Measurements from ENCODE around the gene MUS81. TPM values are rescaled to one million over a fixed set of nuclear protein-coding genes. Genes with fewer than 3 reads are reported as not detected.

Gene MUS81
- total RNA-seq, result 10 to 100 TPM; 91.9 to 97.8 TPM
- polyA plus RNA-seq, result 10 to 100 TPM; 21.7 to 26.5 (median 24.5) TPM
- total RNA-seq, result 43.8 to 103 (median 78.1) reads per million in 6 experiments

GRCh38 chr11:65860278-65861164 lies at the start of gene MUS81:
Gene MUS81, plus strand, starts transcription at chr11:65860433. Its CDS starts 321 bp downstream, at chr11:65860754.
- Mint-ChIP-seq H3K36me3 (peaks cover 0 to 48% (median 8%) of the 10 kb centered on the region in 3 donors), H3K9me3 (no peaks in the 10 kb centered on the region), H3K27me3 (no peaks in the 10 kb centered on the region), H3K4me1 (peaks cover 30 to 45% (median 41%) of the 10 kb centered on the region in 4 donors), H3K4me3 (peak within 1 kb of the TSS; percentile 91 to 99 (median 96)), H3K27ac (peak within 1 kb of the TSS; percentile 93 to 99 (median 96))
- ATAC-seq (peak; percentile 41 to 50), DNase-seq (peak; percentile 90 to 98 (median 95))
- POLR2A ChIA-PET, result interaction anchor here (0.6 to 12.6 kb wide), 43 partner anchors 11 to 1543 kb away, joined by 3 to 405 read pairs (median 7); partner anchors contain the start of genes BANF1, C11orf68, CCDC85B and CTSW

- POLR2A ChIA-PET, result interaction anchor here (0.7 kb wide), 2 partner anchors 15 to 900 kb away, joined by 3 to 4 read pairs; no protein-coding TSS in a partner anchor
- Mint-ChIP-seq H3K36me3 (peaks cover 0 to 4% (median 0%) of the 10 kb centered on the region in 3 donors), H3K4me3 (no peak overlapping the region), H3K27ac (no peak overlapping the region), H3K9me3 (no peaks in the 10 kb centered on the region), H3K27me3 (peaks cover 0 to 2% (median 0%) of the 10 kb centered on the region in 5 donors), H3K4me1 (peaks cover 3 to 13% (median 5%) of the 10 kb centered on the region in 4 donors)
- DNase-seq (no peak), ATAC-seq (no peak)
These were observed 48.3 kb upstream of the MUS81 start for GRCh38 chr11:65811764-65812475.

GRCh38 chr11:65814131-65814985 lies 45.9 kb upstream of the MUS81 start:
- Mint-ChIP-seq H3K4me3 (no peak overlapping the region), H3K9me3 (no peaks in the 10 kb centered on the region), H3K4me1 (peaks cover 6 to 23% (median 14%) of the 10 kb centered on the region in 4 donors), H3K27ac (peak overlapping the region in 2 of 10 donors; percentile 55), H3K36me3 (peaks cover 0 to 4% (median 0%) of the 10 kb centered on the region in 3 donors), H3K27me3 (no peaks in the 10 kb centered on the region)
- no peak for ATAC-seq
- POLR2A ChIA-PET, result interaction anchor here (0.5 kb wide), 1 partner anchor 34 kb away, joined by 3 read pairs; no protein-coding TSS in a partner anchor
- DNase-seq, result no peak

GRCh38 chr11:65814986-65815565 lies 45.2 kb upstream of the MUS81 start:
- peaks cover 6 to 23% (median 14%) of the 10 kb centered on the region in 4 donors for H3K4me1 Mint-ChIP-seq
- ATAC-seq (no peak), DNase-seq (no peak)
- peak overlapping the region in 1 of 10 donors; percentile 20 for H3K4me3 Mint-ChIP-seq
- H3K36me3 Mint-ChIP-seq, result peaks cover 0 to 4% (median 0%) of the 10 kb centered on the region in 3 donors
- POLR2A ChIA-PET, result no interaction called here
- no peaks in the 10 kb centered on the region for H3K9me3 Mint-ChIP-seq
- H3K27ac Mint-ChIP-seq, result peak overlapping the region in 2 of 10 donors; percentile 4 to 50
- H3K27me3 Mint-ChIP-seq, result no peaks in the 10 kb centered on the region

- DNase-seq (no peak), ATAC-seq (no peak)
- Mint-ChIP-seq H3K27ac (peak overlapping the region in 4 of 10 donors; percentile 19 to 48 (median 30)), H3K4me1 (peaks cover 6 to 16% (median 14%) of the 10 kb centered on the region in 4 donors), H3K9me3 (no peaks in the 10 kb centered on the region), H3K36me3 (peaks cover 0 to 4% (median 0%) of the 10 kb centered on the region in 3 donors), H3K27me3 (no peaks in the 10 kb centered on the region), H3K4me3 (peak overlapping the region in 8 of 10 donors; percentile 15 to 86 (median 82))
- POLR2A ChIA-PET, result interaction anchor here (1.3 to 3.4 kb wide), 3 partner anchors 37 to 112 kb away, joined by 3 to 24 read pairs (median 8); partner anchors contain the start of genes AP5B1 and CFL1
These were observed 43.5 kb upstream of the MUS81 start for GRCh38 chr11:65816696-65817095.

GRCh38 chr11:65817312-65817834 lies 42.9 kb upstream of the MUS81 start:
- Mint-ChIP-seq H3K27me3 (no peaks in the 10 kb centered on the region), H3K9me3 (no peaks in the 10 kb centered on the region)

GRCh38 chr11:65817835-65818680 lies 42.2 kb upstream of the MUS81 start:
- Mint-ChIP-seq H3K27ac (peak overlapping the region; percentile 48 to 91 (median 84)), H3K4me3 (peak overlapping the region; percentile 70 to 86 (median 82)), H3K9me3 (no peaks in the 10 kb centered on the region), H3K4me1 (peaks cover 6 to 16% (median 14%) of the 10 kb centered on the region in 4 donors), H3K27me3 (peaks cover 0 to 2% (median 0%) of the 10 kb centered on the region in 5 donors), H3K36me3 (peaks cover 0 to 4% (median 0%) of the 10 kb centered on the region in 3 donors)
- ATAC-seq (peak; percentile 87 to 88), DNase-seq (peak; percentile 83 to 99 (median 91))
- POLR2A ChIA-PET, result interaction anchor here (0.7 to 3.4 kb wide), 12 partner anchors 17 to 289 kb away, joined by 3 to 24 read pairs (median 3); partner anchors contain the start of genes AP5B1, CFL1, FIBP and KAT5

More at GRCh38 chr11:65817312-65817834, 42.9 kb upstream of the MUS81 start:
- peak overlapping the region; percentile 70 to 86 (median 82) for H3K4me3 Mint-ChIP-seq
- POLR2A ChIA-PET, result interaction anchor here (0.7 to 3.4 kb wide), 10 partner anchors 37 to 290 kb away, joined by 3 to 24 read pairs (median 4); partner anchors contain the start of genes AP5B1, CFL1, FIBP and KAT5
- peaks cover 6 to 16% (median 14%) of the 10 kb centered on the region in 4 donors for H3K4me1 Mint-ChIP-seq
- peaks cover 0 to 4% (median 0%) of the 10 kb centered on the region in 3 donors for H3K36me3 Mint-ChIP-seq
- H3K27ac Mint-ChIP-seq, result peak overlapping the region; percentile 48 to 91 (median 71)
- ATAC-seq, result no peak
- no peak for DNase-seq

GRCh38 chr11:65821107-65821506 lies 39.1 kb upstream of the MUS81 start:
- H3K27me3 Mint-ChIP-seq, result peaks cover 0 to 2% (median 0%) of the 10 kb centered on the region in 5 donors
- no peak for ATAC-seq
- no peaks in the 10 kb centered on the region for H3K9me3 Mint-ChIP-seq
- peaks cover 0 to 2% (median 0%) of the 10 kb centered on the region in 3 donors for H3K36me3 Mint-ChIP-seq
- no peak overlapping the region for H3K27ac Mint-ChIP-seq
- no peak for DNase-seq
- POLR2A ChIA-PET, result no interaction called here
- peaks cover 4 to 16% (median 14%) of the 10 kb centered on the region in 4 donors for H3K4me1 Mint-ChIP-seq
- no peak overlapping the region for H3K4me3 Mint-ChIP-seq

- no peaks in the 10 kb centered on the region for H3K36me3 Mint-ChIP-seq
- POLR2A ChIA-PET, result interaction anchor here (0.6 to 0.8 kb wide), 2 partner anchors 22 to 59 kb away, joined by 3 to 4 read pairs; no protein-coding TSS in a partner anchor
- ATAC-seq (no peak), DNase-seq (no peak)
- peaks cover 0 to 4% (median 3%) of the 10 kb centered on the region in 4 donors for H3K4me1 Mint-ChIP-seq
- peak overlapping the region in 2 of 10 donors; percentile 37 to 38 for H3K27ac Mint-ChIP-seq
- no peak overlapping the region for H3K4me3 Mint-ChIP-seq
- no peaks in the 10 kb centered on the region for H3K9me3 Mint-ChIP-seq
- peaks cover 0 to 2% (median 0%) of the 10 kb centered on the region in 5 donors for H3K27me3 Mint-ChIP-seq
These were observed 37.3 kb upstream of the MUS81 start for GRCh38 chr11:65822776-65823528.

All from naive thymus-derived CD8-positive, alpha-beta T cell (primary cell).